Measurements from ENCODE around the gene EVPL.

DNA sequence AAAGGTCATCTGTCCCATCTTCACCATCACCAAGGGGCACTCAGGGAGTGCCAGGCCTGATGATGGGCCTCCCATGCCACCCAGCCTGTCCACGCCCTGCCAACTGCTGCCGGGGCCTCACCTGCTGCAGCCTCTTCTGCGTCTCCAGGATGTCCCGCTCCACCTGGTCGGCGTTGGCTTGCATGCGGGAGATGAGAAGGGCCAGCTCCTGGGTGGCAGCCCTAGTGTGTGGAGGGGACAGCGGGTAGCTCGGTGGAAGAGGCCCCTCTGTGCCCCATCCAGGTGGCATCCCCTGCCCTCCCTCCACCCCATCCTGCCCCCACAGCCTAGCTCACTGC lies 3.2 kb downstream of the EVPL start:
- TF ChIP-seq POLR2AphosphoS5 (IDR thresholded peaks at IDR 0.05; ENCODE audit: borderline replicate concordance, low read depth, low read length), result no peak
- TF ChIP-seq EZH2 (IDR thresholded peaks at IDR 0.05), result no peak
- TF ChIP-seq FOXP2 (optimal IDR thresholded peaks at IDR 0.05; ENCODE audit: control extremely low read depth, extremely low read length, insufficient read depth), result no peak

Measured in SK-N-MC (cell line).